Stimulated activated CD4-positive, alpha-beta T cell treated with anti-CD3 and anti-CD28 coated beads, TNF-alpha, amount 100 ng/mL, for 24 hours (primary cell): ENCODE measurements around the gene CENPP.

Experiments
- DNase-seq, 3 experiments: peaks; one replicate each; pipeline ENCODE4 v3.0.0-alpha.2; 2020; ENCODE audit warnings: low read depth in 3 of 3

Gene CENPP

DNA sequence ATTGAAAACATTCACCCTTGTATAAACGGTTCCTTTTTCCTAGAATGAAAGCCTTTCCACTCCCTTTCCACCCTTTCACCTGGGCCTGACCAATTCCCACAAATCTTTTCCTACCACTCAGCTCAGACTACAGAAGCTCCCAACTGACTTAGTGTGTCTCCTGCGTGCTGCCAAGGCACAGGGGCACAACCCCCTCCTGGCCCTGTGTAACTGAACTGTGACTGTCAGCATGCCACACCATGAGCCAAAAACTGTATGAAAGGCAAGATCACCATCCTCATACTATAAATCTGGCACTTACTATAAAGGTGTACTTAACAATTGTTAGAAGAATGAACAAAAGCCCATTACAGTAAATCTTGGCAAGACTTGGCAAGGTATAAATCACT, 12.1 kb upstream of the CENPP start:
- DNase-seq, result no peak

GRCh38 chr9:92315456-92315855, 10.3 kb upstream of the CENPP start:
- no peak for DNase-seq

GRCh38 chr9:92324431-92324830, 1.3 kb upstream of the CENPP start:
- DNase-seq, result no peak

DNA sequence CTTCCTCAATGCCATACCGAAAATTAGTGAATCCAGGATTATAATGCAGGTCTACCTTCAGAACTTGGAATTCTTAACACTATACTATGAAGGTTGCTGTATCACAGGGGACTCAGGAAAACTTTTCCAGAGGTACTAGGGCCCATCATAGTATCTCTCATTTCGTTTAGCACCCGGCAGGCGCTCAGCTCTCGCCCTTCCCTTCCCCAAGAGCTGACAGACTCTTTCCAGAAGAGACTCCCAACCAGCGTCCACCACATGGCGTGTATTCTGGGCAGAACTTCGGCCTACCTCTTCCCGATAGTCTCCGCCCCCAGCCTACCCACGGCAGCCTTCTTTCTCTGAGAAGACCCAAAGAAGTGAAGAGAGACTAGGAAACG, 874 bp upstream of the CENPP start:
- DNase-seq, result no peak

DNA sequence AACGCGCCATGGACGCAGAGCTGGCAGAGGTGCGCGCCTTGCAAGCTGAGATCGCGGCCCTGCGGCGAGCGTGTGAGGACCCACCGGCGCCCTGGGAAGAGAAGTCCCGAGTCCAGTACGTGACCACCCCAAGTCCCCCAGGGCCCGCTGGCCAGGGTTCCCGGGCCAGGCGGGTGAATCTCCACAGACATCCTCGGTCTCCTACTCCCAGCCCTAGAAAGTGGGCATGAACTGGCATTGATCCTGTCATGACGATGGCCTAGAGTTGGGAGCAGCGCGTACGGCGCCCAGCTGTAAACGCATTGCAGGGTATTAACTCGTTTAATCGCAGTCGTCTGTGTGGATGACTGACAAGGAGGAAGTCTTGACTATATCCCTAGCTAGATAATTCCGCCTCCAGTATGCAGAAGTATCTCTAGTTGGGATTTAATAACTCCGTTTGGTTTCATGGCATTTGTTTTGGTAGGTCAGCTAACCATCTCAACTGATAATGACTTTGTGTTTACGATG, 293 bp downstream of the CENPP start:
- no peak for DNase-seq

DNA sequence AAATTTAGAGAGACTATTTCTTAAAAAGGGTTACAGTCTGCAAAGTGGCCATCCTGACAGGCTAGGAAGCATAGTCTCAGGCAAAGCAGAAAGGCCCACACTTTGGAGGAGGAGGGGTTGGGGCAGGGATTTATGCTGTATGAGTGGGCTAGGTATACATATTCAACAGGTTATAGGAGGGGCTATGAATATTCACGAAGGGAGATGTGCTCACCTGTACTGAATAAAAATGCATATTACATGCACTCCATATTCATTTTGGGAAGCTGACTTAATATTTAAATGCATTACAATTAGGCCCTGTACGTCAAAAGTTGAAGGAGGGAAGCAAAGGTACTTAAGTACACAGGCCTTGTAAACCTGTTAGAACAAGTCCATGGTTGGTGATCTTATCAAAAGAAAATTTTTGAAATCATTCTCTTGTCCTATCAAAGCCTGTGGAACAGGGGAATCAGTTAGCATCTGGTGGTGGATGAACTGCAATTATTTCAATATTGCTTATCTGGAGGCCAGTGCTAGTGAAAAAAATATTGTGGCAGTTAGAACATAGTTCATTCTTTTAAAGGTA, 1.6 kb downstream of the CENPP start:
- no peak for DNase-seq

DNA sequence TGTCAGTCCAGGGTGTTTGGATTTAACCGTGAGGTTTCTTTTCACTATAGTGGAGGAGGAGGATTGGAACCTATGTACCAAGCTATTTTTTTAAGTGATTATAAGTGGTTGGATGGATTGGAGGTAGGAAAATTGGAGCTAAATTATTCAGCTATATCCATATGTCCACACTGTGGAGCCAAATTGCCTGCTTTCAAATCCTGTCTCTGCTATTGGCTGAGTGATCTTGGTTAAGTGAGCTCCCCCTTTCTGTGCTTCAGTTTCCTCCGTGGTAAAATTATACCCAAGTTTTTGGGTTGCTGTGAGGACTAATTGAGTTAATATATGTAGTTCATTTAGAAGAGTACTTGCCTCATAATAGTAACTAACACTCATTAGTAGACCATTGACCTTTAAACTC, 2.5 kb downstream of the CENPP start:
- no peak for DNase-seq

DNA sequence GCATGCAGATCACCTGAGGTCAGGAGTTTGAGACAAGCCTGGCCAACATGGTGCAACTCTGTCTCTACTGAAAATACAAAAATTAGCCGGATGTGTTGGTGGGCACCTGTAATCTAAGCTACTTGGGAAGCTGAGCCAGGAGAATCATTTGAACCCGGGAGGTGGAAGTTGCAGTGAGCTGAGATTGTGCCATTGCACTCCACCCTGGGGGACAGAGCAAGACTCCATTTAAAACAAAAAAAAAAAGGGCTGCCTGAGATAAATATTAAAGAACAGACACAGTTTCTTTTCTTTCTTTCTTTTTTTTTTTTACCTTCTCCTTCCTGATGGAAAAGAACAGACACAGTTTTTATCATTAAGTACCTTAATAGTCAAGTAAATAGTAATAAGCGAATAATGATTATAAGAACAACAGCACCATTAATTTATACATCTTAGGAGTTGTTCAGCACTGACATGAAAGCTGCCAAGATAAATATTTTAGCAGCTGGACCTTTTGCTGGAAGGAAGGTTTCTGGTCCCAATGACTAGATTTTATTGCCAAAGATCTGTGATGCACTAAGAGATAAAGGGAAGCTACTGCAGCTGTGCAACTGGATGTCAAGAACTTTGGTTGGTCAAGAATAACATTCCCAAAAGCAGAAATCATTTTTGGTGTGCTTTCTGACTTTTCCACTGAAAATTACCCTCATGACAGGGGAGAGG, 7.0 kb downstream of the CENPP start:
- no peak for DNase-seq

DNA sequence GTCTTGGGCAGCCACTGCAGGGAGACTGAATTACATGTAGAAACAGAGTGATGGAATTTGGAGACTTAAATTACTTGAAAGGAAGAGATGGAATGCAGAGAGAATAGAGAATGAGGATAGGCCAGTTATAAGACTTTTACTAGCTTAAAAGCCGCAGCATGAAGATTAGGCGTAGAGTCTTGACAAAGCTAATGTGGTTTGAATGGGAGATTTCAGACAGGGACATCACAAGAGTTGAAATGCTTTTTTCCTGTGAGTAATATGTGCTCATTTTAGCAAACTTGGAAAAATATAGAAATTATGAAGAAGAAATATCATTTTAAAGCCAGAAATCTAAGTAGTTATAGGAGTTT, 7.5 kb downstream of the CENPP start:
- no peak for DNase-seq

- no peak for DNase-seq
Observed at GRCh38 chr9:92341578-92341977, 15.8 kb downstream of the CENPP start.

GRCh38 chr9:92342825-92343488, 17.2 kb downstream of the CENPP start:
- no peak for DNase-seq

DNA sequence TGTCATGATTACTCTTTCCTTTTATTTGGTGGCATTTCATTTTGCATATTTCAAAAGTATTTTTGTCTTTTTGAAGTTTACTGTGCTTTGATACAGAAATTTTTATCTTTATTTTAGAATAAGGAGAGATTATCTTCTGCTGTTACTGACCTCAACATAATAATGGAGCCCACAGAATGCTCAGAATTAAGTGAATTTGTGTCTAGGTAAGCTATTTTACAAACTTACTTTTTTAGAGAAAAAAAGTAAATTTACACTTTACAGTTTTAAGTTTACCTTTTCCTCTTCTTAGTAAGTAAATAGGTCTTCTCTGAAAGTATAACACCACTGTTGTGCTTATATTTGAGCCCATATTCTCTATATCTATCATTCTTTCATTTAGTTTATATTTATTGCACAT, 19.8 kb downstream of the CENPP start:
- no peak for DNase-seq

- no peak for DNase-seq
Observed at GRCh38 chr9:92349771-92350739, 24.3 kb downstream of the CENPP start.

DNA sequence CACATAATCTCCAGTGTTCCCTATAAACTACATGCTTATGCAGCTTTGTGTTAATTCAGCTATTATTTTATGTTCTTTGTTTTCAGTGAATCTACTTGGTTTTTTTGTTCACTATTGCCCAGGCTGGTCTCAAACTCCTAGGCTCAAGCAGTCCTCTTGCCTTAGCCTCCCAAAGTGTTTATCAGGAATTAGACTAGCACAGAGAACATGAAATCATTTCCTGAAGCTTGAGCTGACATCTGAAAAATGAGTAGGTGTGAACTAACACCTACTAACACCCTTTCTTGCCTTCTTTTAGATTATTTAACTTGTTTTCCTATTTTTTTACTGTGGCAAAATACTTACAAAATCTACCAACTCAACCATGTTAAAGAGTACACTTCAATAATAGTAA, 25.0 kb downstream of the CENPP start:
- DNase-seq, result no peak

GRCh38 chr9:92353051-92353450, 27.3 kb downstream of the CENPP start:
- DNase-seq, result no peak

- no peak for DNase-seq
Observed at GRCh38 chr9:92359394-92359995, 33.7 kb downstream of the CENPP start.

DNA sequence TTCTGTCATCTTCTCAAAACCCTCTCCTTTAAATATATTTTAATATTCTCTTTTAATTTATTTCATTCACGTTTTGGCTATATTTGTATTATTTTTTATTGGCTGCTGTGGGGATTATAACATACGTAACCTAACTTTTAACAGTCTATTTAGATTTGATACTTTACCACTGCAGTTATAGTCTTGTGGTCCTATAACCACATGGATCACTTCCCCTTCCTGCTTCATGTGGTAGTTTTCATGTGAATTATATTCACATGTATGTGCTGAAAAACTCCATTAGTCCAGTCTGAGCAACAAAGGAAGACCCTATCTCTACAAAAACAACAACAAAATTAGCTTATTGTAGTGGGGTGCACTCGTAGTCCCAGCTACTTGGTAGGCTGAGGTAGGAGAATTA, 34.3 kb downstream of the CENPP start:
- no peak for DNase-seq

- no peak for DNase-seq
Observed at GRCh38 chr9:92369075-92369474, 43.3 kb downstream of the CENPP start.

GRCh38 chr9:92373167-92373566, 47.4 kb downstream of the CENPP start:
- no peak for DNase-seq

- DNase-seq, result no peak
Observed at GRCh38 chr9:92377876-92378275, 52.1 kb downstream of the CENPP start.

DNA sequence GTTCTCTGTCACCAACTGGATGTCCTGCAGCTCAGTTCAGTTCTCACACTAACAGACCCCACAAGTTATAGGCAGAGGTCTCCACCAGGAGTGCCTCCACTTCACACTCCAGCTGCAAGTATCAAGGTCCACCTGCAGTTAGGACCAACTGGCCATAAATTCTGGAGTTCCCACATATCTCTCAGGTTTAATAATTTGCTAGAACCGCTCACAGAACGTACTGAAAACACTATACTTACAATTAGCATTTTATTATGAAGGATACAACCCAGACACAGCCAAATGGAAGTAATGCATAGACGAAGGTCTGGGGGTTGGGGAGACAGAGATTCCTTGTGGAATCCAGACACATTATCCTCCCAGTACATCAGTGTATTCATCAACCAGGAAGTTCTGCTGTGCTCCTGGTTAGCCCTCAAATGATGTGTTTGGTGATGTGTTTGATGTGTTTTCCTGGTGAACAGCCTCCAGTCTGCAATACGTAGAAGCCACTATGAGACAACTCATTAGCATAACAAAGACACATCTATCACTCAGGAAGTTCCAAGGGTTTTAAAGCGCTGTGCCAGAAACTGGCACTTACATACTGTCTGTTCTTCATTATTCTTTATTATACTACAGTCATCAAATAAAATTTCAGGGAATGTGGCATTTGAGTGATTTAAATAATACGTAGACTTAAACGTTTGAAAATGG, 53.3 kb downstream of the CENPP start:
- no peak for DNase-seq
